BJ (cell line): Measurements from ENCODE around the gene MEIS3. TPM values are rescaled to one million over a fixed set of nuclear protein-coding genes. Genes with fewer than 3 reads are reported as not detected.

Source experiments
- CTCF ChIA-PET: fragments of 350-600 bp; formaldehyde crosslinking; extraction: SDS; loops from one replicate; lab custom pipeline; 2021; ENCODE audit warnings: antibody characterized with exemption, inconsistent platforms; lab: Yijun Ruan, JAX
- POLR2A ChIA-PET: fragments of 300-600 bp; sonication (Branson Sonifier 250); formaldehyde crosslinking; extraction: SDS; loops from one replicate; lab custom pipeline; 2021; ENCODE audit warnings: antibody characterized with exemption; lab: Charles Lee
- DNase-seq: peaks from one replicate; pipeline ENCODE4 v3.0.0-alpha.2; 2011; ENCODE audit warnings: low read depth
- H3K27me3 ChIP-seq: 2 replicates; pipeline ENCODE4 v1.6.0; 2011; ENCODE audit warnings: low read length; ENCODE audit not compliant: control insufficient read depth, insufficient read depth
- H3K36me3 ChIP-seq: 2 replicates; pipeline ENCODE4 v1.5.1; 2011; ENCODE audit warnings: low read length; ENCODE audit not compliant: control insufficient read depth, insufficient read depth
- H3K4me3 ChIP-seq: 2 replicates; pipeline ENCODE4 v1.5.1; 2011; ENCODE audit warnings: low read depth, mild to moderate bottlenecking, control low read depth, low read length
- CTCF ChIP-seq: IDR thresholded peaks from 2 replicates; pipeline ENCODE4 v1.5.1; 2011; ENCODE audit warnings: low read depth, mild to moderate bottlenecking, control low read depth, inconsistent platforms, low read length, moderate library complexity; ENCODE audit not compliant: insufficient read depth
- polyA plus RNA-seq: library from polyadenylated mRNA; depleted of rRNA; stranded (reverse); fragments of >200 nt; gene quantifications from 2 replicates; pipeline ENCODE4 v1.2.3, GENCODE V29; 2011

Gene MEIS3
- polyA plus RNA-seq, 1 experiment: 51.3 TPM

- Histone ChIP-seq H3K27me3 (peaks cover 48% of the 10 kb centered on the region), H3K4me3 (no peak overlapping the region; the same call in 1 of the 2 replicates), H3K36me3 (no peaks in the 10 kb centered on the region)
- CTCF ChIA-PET: interaction anchor here (0.9 to 2.1 kb wide), 8 partner anchors 10 to 295 kb away, joined by 3 to 7 read pairs (median 3); partner anchors contain the start of gene KPTN
- DNase-seq: no peak
- no peak for TF ChIP-seq CTCF
- POLR2A ChIA-PET: no interaction called here
These were observed 28.4 kb upstream of the MEIS3 start for GRCh38 chr19:47447470-47448359.

GRCh38 chr19:47446534-47447469 lies 27.5 kb upstream of the MEIS3 start:
- no peak for DNase-seq
- no peak for TF ChIP-seq CTCF
- peaks cover 50% of the 10 kb centered on the region for H3K27me3 ChIP-seq
- H3K4me3 ChIP-seq: no peak overlapping the region
- ChIA-PET CTCF (interaction anchor here (0.9 to 2.1 kb wide), 6 partner anchors 9 to 296 kb away, joined by 3 to 8 read pairs (median 4); partner anchors contain the start of gene KPTN), POLR2A (interaction anchor here (0.5 kb wide), 1 partner anchor 173 kb away, joined by 3 read pairs; no protein-coding TSS in a partner anchor)
- H3K36me3 ChIP-seq: no peaks in the 10 kb centered on the region

DNA sequence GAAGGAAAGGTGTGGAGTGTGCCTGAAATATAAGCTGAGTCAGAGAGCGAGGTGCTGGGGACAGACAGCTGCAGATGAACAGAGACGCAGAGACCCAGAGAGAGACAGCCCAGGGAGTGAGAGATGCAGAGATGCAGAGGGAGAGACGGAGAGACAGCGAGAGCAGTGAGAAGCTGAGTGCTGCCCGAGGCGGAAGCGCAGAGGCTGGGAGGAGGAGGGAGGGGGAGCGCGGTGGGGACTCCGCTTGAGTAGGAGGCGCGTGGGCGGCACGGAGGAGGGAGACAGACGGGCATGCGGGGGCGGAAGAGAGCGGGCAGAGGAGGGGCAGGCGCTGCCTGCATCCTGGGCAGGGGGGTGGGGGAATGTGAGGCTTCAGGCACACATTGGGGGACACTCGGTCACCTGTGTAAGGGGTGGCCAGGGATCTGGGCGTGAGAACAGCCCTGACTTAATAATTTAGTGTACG lies 26.6 kb upstream of the MEIS3 start:
- TF ChIP-seq CTCF: no peak

GRCh38 chr19:47445527-47445926 lies 26.2 kb upstream of the MEIS3 start:
- ChIA-PET CTCF (interaction anchor here (1.5 to 1.7 kb wide), 2 partner anchors 38 to 262 kb away, joined by 4 to 8 read pairs; partner anchors contain the start of gene KPTN), POLR2A (no interaction called here)
- no peak for TF ChIP-seq CTCF
- Histone ChIP-seq H3K36me3 (no peaks in the 10 kb centered on the region), H3K27me3 (peaks cover 49% of the 10 kb centered on the region), H3K4me3 (no peak overlapping the region)
- DNase-seq: no peak

More for the DNA sequence above, 26.6 kb upstream of the MEIS3 start:
- no peak for DNase-seq
- ChIA-PET POLR2A (no interaction called here), CTCF (interaction anchor here (1.7 kb wide), 1 partner anchor 261 kb away, joined by 8 read pairs; no protein-coding TSS in a partner anchor)
- peaks cover 50% of the 10 kb centered on the region for H3K27me3 ChIP-seq
- H3K36me3 ChIP-seq: no peaks in the 10 kb centered on the region
- no peak overlapping the region for H3K4me3 ChIP-seq
